Thyroid gland (tissue), 4 donors: ENCODE data around the gene PRRG2.

Source experiments
- POLR2A ChIP-seq, 2 donors: fragments of 450-650 bp; IDR thresholded peaks; one replicate each; pipeline ENCODE4 v1.6.1; 2017; ENCODE audit warnings: antibody characterized with exemption in 2 of 2, mild to moderate bottlenecking in 2 of 2, moderate library complexity in 1 of 2
- TF ChIP-seq, protein P1 (sequence below), 6 experiments: fragments of 200-600 bp in 3 of 6; fragments of 450-650 bp in 3 of 6; sonication (generic) in 3 of 6; IDR thresholded peaks; one replicate each; pipeline ENCODE4 v1.5.1; 2016 to 2019; ENCODE audit warnings: antibody characterized with exemption in 6 of 6, mild to moderate bottlenecking in 2 of 6, inconsistent platforms in 1 of 6, moderate library complexity in 1 of 6

DNA sequence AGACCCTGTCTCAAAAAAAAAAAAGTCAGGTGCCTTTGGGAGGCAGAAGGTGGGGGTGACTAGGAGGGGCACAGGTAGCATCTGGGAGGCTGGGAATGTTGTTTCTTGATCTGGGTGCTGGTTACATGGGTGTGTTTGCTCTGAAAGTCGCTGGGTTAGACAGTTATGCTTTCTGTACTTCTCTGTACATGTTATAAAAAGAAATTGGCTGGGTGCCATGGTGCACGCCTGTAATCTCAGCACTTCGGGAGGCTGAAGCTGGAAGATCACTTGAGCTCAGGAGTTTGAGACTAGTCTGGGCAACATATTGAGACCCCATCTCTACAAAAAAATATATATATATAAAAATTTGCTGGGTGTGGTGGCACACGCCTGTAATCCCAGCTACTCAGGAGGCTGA is 15.9 kb upstream of the PRRG2 start:
- TF ChIP-seq, protein P1, sequence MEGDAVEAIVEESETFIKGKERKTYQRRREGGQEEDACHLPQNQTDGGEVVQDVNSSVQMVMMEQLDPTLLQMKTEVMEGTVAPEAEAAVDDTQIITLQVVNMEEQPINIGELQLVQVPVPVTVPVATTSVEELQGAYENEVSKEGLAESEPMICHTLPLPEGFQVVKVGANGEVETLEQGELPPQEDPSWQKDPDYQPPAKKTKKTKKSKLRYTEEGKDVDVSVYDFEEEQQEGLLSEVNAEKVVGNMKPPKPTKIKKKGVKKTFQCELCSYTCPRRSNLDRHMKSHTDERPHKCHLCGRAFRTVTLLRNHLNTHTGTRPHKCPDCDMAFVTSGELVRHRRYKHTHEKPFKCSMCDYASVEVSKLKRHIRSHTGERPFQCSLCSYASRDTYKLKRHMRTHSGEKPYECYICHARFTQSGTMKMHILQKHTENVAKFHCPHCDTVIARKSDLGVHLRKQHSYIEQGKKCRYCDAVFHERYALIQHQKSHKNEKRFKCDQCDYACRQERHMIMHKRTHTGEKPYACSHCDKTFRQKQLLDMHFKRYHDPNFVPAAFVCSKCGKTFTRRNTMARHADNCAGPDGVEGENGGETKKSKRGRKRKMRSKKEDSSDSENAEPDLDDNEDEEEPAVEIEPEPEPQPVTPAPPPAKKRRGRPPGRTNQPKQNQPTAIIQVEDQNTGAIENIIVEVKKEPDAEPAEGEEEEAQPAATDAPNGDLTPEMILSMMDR (IDR thresholded peaks at IDR 0.05) = no peak
- TF ChIP-seq POLR2A (IDR thresholded peaks at IDR 0.05) = no peak
